DMS114 treated with DMSO at 0.1 percent for 48 hours (cell line): ENCODE measurements around the gene OLFML1.
A peak's percentile ranks its signal among the peaks of the same experiment; 100 is the strongest.

ENCODE experiments used
- DNase-seq: peaks from one replicate; lab custom pipeline; 2025; ENCODE audit not compliant: unreplicated experiment; lab: John Stamatoyannopoulos, UW

OLFML1 gene

DNA sequence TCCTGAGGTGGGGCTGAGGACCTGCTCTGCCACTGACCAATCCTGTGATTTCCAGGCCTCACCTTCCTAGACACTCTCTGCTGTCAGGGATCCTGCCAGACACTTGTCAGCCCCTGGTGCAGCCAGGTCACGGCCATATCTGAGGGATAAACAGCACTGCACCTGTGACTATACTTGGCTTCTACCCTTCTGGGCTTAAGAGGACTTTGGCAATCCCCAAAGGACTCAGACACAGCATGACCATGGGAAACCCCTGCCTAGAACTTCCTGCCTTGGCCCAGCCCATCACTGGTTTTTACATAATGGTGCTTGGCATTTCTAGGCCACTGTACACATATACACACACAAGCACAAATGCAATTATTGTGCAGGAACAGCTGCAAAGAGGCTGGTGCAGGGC lies 11.6 kb upstream of the OLFML1 start:
- DNase-seq, result no peak

DNA sequence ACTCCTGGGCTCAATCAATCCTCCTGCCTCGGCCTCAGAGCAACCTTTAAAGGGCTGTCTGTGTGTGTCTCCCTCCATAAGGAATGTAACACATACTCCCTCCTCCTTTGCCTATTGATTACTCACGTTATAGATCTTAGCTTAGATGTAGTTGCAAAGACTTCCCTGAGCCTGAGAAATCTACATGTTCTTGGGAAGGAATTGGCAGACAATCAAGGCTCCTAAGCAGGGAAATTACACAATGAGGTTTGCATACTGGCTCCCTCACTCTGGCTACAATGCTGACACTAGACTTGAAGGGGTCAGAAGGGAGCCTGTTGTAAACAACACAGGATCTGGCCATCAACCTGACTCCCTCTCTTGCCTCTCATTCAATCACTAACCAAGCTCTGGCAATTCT lies 5.2 kb upstream of the OLFML1 start:
- DNase-seq, result no peak

DNA sequence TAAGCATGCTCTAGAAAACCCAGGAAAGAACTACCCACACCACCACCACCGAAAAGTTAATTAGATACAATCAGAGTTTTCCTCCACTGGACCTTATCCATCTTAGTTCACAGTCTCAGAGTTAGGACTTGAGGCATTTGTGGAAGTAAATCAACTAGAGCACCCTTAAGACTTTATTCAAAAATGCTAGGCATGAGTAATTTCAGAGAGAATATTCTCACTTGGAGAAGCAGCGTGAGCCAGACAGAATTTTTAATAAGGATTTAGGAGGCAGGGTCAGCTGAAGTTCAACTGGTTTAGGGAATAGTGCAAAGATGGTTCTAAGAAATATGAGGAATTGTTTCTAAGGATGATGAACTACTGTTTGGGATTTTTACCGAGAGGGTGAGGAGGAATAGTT lies 1.2 kb upstream of the OLFML1 start:
- no peak for DNase-seq

DNA sequence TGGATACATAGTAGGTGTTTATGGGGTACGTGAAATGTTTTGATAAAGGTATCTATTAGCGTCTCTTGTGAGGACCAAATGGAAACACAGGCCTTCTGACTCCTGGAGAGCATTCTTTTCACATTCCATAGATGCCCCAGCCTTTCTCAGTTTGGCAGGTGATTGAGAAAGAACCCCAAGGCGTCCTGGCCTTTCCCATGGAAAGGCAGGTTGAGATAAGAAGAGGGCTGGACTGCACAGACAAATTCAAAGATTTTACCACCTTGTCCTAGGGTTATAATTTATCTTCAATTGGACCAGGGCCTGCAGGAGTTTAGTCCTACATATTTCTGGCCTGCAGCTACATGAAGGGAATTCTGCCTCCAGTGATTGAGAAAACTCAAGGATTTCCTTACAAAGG lies 661 bp upstream of the OLFML1 start:
- DNase-seq, result no peak

DNA sequence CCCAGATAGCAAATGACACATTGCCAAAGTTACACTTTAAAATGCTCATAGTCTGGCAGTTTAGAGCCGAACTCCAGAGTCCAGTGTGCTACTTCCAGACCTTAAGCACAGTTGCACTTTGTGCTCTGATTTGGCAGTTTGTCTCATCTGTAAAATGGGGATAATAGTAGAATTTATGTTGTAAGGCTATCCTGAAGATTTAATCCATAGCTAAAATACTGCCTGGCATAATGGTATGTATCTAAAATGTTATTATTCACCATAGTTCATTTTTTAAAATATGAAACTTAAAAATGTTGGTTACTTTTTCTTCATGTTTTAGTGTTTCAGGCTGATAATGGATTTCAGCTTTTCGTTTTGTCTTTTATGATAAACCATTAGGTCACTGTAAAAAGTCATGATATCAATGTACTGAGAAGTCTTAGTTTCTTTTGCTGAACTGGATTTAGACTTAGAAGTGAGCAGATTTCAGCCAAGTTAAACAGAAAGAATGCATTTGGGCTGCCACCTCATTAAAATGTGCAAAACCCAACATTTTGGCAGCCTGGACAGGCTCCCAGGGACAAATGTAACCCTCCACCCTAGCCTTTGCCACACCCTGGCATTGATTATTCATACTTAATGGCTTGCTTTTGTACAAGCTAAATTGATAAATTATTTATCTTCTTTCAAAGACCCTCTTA lies 933 bp downstream of the OLFML1 start:
- DNase-seq, result no peak

DNA sequence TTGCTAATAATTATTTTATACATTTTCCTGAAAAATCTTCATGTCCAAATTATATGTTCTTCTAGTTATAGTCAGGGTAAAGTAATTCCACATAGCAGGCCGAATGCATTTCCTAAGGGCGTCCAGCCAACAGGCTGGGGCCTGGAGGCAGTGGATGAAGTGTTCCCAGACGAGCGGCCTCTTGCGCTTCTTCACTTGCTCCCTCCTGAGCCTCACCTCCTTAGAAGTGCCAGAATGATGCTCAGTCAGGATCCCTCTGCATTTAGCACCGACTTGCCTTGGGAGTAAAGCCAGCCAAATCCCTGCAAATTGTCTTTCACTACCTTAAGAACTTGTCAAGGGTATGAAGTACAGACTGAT lies 1.5 kb downstream of the OLFML1 start:
- DNase-seq, result no peak

DNA sequence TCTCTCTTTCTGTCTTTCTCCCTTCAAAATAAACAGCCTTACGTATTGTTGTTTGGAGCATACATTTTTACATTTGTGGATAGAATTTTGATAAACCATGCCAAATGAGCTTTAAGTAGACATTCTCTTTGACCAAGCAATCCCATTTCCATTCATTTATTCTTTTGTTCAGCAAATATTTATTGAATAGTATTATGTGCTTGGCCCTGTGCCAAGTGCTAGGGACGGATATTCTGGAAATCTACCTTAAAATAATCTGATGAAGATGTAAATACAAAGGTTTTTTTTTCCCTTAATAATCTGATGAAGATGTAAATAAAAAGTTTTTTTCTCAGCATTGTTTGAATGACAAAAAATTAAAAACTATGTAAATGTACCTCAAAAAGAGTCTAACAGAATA lies 2.1 kb downstream of the OLFML1 start:
- DNase-seq, result peak; percentile 0

DNA sequence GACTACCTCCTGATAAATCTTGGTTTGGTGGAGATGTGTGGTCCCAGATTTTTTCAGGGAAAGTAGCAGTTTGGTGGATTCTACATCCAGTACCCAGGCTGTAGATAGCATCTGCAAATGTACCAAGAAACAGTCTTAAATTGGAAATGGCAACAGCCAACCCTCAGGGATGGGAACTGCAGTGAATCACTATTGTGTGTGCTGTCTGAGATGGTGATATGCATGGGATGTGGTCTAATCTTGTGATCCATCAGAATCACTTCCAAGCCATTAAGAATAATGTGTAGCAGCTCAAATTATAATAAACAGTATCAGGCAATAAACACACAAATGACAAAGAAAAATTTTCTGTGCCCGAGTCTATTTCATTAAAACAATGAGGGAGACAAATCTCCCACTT lies 3.4 kb downstream of the OLFML1 start:
- DNase-seq, result no peak

DNA sequence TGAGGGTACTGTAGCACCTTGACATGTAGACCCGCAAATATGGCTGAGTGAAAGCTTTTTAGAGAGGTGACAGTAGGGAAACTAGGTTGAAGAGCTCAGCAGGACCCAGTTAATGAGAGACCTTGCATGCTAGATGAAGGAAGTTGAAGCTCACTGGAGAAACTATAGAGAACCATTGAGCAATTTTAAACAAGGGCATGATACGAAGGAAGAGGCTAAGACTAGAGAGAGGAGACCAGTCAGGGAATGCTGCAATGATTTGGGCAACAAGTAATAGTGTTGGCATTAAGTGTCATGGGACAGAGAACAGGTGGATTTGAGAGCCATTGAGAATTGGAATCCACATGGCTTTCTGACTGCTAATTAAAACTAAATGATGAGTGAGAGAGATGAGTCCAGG lies 4.1 kb downstream of the OLFML1 start:
- DNase-seq, result no peak

DNA sequence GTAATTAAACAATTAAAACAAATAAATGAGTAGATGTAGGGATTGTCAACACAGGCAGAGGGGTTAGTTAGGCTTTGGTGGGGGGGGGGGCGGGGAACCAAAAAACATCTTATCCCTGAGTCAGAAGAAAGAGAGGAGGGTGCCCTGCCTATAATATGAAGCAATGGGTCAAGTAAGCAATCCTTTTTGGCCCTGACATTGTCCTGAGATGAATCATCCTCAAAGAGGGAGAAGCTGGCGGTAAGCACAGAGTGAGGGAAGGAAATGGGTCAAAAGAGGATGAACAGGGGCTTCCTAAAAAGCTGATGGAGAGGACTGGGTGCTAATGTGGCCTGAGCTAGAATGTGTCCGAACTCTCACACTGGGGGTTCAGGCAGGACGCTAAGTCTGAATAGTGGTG lies 4.7 kb downstream of the OLFML1 start:
- DNase-seq, result no peak

DNA sequence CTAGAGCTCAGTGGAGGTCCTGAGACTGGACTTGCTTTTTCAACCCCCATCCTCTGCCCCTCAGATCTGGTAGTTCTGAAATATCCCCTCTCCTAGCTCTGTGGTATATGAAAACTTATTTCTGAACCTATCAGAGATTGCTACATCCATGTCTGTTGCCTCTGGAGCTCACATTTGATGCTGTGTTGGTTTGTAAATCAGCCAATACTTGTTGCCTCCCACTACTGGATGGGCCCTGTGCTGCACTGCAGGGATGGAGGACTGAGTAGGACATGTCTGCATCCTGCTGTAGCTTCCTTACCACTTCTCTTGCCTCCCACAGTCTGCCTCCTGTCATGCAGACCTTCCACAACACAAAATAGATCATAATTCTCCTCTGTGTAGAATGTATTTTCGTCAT lies 5.2 kb downstream of the OLFML1 start:
- DNase-seq, result no peak

DNA sequence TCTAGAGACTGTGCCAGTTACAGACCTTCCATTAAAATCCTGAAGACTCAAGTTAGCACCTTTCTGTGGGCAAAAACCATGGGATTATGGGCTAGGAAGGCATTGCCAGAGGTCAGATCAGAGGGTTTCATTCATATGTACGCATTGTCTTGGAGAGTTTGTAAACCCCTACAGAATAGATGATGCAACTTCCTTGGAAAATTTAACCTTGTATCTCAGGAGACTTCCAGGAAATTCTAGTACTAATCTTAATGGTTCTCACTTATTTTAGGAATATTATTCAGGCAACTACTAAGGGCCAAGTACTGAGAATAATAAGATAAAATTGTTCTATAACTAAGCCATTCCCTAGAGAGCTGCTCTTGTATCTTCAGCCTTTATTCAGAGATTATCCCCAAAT lies 6.9 kb downstream of the OLFML1 start:
- no peak for DNase-seq

DNA sequence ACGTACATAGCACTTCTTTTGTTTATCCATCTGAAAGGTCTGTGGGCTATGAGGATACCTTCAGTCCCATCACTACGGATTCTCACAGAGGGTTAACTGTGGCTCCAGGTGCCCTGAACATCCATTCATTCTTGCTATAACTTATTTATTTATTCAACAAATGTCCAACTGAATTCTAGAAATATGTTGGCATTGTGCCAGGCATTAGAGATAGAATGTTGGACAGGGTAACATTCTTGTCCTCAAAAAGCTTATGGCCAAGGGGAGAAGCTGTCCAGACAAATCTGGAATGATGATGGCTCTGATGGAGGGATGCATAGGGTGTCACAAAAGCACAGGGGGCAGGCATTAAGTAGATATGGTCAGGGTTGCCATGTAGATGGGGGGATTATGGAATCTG lies 8.4 kb downstream of the OLFML1 start:
- no peak for DNase-seq

DNA sequence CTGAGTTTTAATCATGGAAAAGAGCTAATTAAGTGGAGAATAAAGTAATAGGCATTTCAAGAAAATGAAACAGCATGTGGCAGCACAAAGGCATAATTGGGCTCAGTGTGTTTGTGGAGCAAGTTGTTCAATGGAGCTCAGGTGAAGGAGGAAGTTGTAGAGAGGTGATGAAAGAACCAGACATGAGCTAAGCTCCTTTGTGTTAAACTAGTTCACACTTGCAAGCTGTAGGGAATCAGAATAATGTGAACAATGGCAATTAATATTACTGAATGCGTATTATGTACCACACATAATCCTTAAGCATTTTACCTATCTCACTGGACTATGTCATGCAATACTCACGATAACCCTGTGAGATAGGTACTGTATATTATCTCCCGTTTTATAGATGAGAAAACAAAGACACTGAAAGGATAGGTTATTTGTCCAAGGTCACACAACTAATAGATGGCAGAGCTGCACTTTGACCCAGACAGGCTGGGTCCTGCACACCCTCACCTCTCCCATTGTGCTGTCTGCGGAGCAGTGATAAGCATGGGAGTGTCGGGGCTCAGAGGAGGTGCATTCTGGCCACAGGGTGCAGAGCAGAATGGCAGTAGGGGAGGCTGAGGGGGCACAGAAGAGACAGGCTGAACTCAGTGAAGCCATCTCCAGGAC lies 8.9 kb downstream of the OLFML1 start:
- DNase-seq, result no peak

DNA sequence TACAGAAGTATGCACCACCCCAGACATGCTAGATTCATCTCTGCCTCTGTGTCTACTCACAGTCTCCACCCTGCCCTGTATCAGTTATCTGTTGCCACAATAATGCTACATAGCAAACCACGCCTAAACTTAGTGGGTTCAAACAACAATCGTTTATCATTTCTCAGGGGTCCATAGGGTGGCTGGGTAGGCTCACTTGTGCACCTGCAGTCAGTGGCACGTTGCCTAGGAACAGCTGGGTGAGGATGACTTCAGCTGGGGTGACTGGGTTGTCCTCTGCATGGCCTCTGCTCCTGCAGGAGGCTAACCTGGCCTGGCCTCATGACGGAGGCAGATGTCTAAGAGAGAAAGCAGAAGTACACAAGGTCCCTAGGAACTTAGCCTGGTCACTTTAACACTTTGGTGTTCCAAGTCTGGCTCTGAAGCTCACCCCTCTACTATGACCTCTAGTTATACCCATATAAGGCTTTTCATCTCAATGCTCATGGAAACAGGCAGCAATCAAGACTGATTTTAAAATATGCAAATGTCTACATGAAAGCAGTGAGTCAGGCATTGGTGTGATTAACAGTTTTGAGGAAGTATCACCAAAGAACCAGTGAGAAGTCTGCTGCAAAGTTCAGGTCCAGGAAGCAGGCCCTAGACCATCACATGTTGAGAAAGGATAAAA lies 10.7 kb downstream of the OLFML1 start:
- no peak for DNase-seq

DNA sequence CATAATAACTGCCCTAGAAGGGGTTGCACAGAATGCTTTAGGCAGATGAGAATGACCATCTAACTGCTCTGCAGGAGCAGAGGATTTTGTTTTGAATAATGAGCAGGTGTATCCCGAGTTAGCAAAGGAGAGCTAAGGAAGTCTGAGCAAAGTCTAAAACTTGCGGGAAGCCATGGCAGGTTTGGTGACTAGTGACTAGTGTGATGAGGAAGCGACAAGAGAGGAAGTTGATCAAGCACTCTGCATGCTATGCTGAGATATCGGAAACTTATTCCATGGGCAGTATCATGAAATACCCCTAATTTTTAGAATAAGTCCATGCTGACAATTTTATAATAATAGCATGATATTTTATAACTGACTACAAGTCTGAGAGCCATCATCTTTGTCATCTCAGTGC lies 12.9 kb downstream of the OLFML1 start:
- no peak for DNase-seq

DNA sequence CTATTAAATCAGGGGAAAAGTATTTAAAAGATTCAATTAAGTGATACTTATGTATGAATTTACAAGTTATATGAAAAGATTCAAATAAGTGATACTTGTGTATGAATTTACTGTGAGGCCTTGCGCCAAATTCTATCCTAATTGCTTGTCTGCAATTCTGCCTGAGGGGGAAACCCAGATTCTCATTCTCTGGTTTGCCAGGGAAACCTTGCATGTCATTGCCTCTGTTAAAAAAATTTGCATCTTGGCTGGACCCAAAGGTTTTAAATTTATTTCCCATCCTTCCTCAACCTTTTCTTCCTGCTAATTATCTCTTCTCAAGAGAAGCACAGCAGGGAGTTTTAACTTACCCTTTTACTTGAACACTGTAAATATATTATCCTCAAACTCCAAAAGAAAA lies 13.8 kb downstream of the OLFML1 start:
- DNase-seq, result no peak

DNA sequence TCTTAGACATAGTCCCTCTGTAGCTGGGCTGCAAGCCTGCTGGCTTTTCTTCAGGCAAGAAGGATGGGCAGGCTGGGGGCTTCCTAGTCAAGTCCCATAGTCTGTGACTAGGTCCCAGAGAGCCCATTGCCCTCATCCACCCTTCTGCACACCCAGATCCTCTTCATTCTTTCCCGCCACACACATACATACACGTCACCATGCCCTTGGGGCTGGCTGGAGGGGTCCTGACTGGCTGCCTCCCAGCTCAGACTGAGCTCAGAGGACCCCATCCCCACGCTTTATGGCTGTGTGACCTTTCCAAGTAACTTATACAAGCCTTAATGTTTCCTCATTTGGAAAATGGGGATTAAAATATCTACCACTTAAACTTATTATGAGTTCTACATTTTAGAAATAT lies 14.9 kb downstream of the OLFML1 start:
- no peak for DNase-seq

DNA sequence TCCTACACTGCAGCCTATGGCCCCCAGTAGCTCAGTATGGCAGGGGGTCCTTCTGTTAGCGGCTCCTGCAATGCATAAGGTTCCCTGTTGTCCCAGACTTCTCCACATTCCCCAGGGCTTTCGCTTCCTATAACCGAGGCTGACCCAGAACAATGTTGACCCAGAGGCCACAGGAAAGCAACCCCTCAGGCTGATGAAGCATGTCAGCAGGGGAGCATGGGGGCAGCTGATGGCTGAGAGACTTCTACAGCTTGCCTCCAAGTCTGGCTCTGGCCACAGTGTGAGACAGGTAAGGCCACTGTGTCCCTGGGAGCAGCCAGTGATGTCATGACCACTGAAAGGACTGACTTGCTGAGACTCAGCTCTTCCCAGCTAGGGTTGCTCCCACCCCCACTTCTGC lies 15.9 kb downstream of the OLFML1 start:
- DNase-seq, result no peak

DNA sequence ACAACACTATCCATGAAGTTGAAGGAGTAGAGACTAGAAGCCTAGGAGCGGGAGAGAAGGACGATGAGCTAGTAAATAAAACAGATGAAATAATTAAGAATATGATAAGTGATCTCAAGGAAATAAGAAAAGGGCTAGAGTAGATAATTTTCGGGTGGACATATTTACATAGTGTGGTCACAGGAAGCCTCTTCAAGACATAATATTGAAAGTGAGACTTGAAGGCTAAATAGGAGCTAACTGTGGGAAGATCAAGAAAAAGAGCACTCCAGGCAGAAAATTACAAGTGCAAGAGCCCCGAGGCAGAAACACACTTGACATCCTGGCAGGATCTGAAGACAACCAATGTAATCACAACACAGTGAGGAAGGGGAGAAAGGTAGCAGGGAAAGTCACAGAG lies 16.6 kb downstream of the OLFML1 start:
- no peak for DNase-seq

DNA sequence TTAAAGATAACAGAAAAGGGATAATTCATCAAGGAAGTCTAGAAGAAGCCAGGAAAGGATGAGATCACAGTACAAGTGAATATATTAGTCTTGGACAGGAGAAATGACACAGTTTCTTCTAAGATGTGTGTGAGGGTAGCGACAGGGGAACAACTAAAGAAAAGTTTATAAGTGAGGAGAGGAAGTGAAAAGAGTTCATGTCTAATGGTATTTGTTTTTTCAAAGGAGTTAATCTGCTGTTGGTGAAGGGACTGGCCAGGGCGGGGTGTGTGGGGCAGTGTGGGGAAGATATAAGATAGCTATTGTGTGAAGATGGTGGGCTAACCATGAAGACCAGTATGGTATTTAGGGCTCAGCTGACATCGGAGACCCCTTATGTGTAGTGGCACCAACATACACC lies 20.9 kb downstream of the OLFML1 start:
- no peak for DNase-seq

DNA sequence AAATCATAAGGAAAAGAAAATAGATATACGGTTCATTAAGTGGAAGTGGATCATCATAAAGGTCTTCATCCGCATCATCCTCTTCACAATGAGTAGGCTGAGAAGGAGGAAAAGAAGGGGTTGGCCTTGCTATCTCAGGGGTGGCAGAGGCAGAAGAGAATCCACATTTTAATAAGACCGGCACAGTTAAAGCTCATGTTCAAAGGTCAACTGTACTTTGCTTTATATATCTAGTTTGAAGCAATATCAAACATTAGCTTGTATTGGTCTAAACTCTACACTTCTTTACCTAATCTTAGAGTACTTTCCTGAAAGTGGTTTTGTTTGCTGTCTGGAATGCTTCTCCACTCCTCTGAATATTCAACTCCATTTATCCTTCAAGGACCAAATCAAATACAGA lies 22.8 kb downstream of the OLFML1 start:
- DNase-seq, result no peak

DNA sequence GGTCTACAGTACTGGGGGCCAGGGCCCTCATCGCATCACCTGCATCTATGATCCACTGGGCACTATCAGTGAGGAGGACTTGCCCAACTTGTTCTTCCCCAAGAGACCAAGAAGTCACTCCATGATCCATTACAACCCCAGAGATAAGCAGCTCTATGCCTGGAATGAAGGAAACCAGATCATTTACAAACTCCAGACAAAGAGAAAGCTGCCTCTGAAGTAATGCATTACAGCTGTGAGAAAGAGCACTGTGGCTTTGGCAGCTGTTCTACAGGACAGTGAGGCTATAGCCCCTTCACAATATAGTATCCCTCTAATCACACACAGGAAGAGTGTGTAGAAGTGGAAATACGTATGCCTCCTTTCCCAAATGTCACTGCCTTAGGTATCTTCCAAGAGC lies 24.7 kb downstream of the OLFML1 start:
- DNase-seq, result no peak
